Suppressor macrophage treated with lipopolysaccharide for 1 hour (primary cell): ENCODE results near the gene SSBP4.

Experiments used
- DNase-seq, 3 donors: peaks; one replicate each; pipeline ENCODE4 v3.0.0-alpha.2; 2020 to 2022

SSBP4 gene

DNA sequence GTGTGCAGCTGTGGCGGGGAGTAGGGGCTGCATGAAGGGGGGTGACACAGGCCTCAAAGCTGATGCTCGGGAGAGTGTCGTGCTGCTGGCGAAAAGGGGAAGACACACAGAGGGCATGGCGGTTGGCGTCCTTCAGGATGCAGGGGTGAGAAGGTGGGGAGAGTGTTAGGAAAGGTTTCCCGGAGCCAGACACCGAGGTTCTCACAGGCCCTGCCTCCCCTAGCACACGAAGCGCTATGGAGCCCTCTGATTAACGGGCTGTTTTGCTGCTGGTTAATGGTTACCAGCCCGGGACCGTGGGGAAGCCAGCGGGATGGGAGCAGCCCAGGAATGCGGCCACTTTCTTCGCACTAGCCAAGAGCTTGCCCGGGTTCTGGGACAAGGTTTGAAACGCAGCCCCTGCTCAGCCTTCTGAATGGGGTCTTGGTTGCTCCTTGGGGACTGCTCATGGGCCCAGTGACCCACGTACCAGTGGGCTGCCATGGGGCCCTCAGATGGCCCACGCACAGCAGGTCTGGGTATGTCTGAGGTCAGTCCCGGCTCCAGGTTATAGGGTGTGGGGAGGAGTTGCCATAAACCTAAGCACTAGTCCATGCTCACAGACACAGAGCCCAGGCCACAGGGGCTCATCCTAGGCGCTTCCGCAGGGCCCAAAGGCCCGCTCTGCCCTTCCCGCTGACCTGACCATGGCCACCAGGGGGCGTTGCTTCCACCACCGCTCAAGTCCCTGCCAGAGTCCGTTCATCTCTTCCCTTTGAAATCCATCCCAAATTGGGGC, 50.1 kb downstream of the SSBP4 start:
- DNase-seq, result peak; percentile 74 to 87 (median 75)

DNA sequence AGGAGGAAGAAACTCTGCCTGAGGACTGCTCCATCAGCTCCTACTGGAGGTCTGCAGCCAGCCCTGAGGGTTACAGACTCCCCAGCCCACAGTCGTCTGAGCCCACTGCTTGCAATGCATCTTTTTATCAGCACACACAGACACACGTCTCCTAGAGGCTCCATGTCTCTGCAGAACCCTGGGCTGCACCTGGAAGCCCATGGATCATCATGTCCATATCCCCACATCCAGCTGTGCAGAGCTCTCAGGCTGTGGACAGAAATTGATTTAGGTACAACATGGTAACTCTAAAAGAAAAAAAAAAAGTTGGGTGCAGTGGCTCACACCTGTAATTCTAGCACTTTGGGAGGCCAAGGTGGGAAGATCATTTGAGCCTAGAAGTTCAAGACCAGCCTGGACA, 51.6 kb downstream of the SSBP4 start:
- DNase-seq, result no peak

GRCh38 chr19:18473003-18473705, 54.0 kb downstream of the SSBP4 start:
- DNase-seq, result no peak

- DNase-seq, result no peak
Measured at GRCh38 chr19:18473706-18474087, 54.5 kb downstream of the SSBP4 start.

DNA sequence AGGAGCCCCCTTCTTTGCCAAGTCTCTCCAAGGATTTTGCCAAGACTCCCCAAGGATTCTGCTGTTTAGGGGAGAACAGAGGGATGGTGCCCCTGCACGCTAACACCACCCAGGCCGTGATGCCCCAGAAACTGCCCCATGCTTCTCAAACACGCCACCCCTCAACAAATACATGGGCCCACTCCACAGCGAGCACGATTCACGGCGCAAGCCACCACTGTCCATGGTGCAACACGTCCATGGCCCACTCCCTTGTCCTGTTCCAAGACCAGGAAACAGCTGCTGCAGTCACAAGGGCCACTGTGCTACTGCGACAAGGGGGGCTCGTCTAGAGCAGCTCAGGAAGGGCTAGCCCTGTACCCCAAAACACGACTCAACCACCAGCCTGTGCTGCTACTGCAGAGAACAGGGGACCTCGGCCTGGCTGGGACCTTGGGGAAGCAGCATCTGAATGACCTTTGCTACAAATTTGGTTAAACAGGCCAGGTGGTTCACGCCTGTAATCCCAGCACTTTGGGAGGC, 55.2 kb downstream of the SSBP4 start:
- no peak for DNase-seq

DNA sequence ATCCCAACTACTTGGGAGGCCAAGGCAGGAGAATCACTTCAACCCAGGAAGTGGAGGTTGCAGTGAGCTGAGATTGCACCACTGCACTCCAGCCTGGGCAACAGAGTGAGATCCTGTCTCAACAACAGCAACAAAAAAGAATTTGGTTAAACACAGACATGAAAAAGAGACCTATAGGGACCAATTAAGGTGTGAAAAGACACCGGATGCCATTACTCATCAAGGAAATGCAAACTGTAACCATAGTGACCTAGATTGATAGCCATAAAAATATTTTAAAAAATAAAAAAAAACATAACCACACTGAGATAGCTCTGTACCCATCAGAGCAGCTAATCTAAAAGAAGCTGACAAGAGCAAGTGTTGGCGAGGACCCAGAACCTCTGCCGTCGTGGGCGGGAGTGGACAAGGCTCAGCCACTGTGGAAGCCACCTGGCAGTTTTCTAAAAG, 55.8 kb downstream of the SSBP4 start:
- DNase-seq, result no peak

DNA sequence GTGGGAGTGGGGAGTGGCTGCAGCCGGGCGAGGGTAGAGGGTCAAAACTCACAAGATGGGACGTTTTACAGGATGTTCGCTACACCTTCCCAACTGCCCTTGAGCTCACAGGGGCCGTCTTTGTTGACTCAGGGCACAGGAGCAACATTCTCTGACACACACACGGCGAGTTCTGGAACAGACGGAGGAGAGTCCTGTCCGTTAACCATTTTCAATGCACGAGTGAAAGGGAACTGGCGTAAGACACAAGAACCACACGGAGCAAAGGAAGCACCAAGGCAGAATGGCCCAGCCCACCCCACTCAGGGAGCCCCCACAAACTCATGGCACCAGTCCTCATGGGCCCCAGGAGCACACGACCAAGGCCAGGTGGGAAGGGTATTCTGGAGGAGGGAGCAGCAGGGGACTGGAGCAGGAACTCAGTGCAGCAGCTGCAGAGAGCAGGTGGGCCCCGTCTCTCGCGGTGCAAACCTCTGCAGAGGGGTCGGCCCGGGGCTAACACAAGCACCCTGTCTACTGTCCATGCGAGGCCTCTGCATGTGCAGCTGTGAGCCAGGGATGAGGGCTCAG, 56.6 kb downstream of the SSBP4 start:
- DNase-seq, result no peak

- DNase-seq, result no peak
Measured at GRCh38 chr19:18476507-18477041, 57.4 kb downstream of the SSBP4 start.

DNA sequence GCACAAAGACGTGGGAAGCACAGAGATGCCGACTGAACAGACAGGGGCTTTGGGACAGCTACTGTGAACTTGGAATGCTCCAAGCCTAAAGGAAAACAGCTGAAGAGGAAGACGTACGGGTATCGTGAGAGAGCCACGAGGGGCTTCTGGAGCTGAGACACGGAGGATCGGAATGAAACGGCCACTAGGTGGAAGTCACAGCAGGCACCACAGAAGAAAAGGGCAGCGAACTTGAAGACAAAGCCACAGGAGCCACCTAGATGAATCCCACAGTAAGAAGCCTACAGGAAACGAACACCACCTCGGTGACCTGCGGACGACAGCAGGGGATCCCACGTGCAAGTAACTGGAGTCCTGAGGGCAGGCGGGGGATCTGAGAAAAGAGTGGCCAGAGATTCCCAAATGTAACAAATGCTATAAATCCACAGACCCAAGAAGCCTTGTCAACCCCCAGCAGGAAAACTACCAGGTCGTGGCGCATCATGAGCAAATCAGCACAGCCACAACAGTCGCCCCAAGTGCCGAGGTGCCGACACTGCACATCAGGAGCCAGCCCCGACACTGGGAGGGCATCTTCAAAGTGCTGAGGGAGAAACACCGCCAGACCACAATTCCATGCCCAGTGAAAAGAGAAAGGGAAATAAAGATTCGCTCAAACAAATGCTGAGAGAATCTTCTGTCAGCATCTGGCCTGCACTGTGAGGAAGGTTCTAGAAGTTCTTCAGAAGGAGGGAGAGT, 58.0 kb downstream of the SSBP4 start:
- peak; percentile 46 to 51 (median 51) for DNase-seq

DNA sequence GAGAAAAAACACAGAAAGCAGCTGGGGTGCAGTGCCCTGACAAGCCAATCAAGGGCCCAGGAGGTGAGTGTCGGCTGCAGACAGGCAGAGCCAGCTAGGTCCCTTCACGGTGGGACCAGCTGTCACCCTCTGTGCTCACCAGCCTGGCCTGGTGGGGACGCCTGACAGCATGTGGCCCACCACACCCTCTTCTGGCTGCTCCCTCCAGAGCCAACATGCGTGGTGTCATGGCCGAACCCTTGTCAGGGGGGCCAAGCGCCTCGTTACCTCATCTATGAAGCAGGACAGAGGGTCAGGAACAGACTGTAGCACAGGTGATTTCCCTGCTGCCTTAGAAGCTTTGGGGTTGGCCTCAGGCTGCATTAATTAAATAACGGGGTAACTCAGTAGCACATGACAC, 58.8 kb downstream of the SSBP4 start:
- DNase-seq, result no peak

- DNase-seq, result peak; percentile 96 to 100 (median 99)
Measured at GRCh38 chr19:18478545-18479311, 59.5 kb downstream of the SSBP4 start.

DNA sequence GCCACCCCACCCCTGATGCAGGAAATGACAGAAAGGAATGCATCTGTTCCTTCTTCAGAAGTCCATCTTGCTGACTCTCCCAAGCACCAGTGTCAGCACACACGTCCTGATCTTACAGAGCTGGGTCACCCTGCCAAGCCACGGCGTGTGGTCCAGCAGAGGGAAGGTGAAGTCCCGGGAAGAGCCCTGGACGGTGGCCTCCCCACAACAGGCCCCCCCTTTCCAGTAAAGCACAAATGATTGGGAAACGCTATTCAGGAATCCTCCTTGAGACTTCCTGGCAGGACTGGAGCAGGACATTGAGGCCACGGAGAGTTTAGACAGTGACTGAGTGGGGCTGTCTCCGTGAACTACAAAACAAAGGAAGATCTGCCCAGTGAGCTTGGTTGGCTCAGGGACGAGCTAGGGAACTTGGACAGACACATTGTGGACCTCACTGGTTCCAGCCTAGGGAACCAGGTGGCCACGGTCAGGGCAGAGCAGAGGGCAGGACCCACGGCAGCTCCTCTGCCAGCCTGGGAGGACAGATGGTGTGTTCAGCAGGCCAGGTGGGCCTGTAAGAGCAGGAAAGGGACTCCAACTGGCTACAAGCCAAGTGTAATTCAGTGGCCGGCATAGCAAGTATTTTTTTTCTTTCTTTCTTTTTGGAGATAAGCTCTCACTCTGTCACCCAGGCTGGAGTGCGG, 61.0 kb downstream of the SSBP4 start:
- peak; percentile 76 to 96 (median 90) for DNase-seq

- DNase-seq, result peak in 1 of 3 donors; percentile 49
Measured at GRCh38 chr19:18481505-18482222, 62.5 kb downstream of the SSBP4 start.

GRCh38 chr19:18483119-18483890, 64.1 kb downstream of the SSBP4 start:
- DNase-seq, result peak in 1 of 3 donors; percentile 61
